Midbrain (tissue), 1 donor: ENCODE results near the gene IFNG.

Experiments
- DNase-seq: peaks from one replicate; lab custom pipeline; 2025; lab: John Stamatoyannopoulos, UW

Gene IFNG

GRCh38 chr12:68115281-68115680, 44.3 kb downstream of the IFNG start:
- no peak for DNase-seq

DNA sequence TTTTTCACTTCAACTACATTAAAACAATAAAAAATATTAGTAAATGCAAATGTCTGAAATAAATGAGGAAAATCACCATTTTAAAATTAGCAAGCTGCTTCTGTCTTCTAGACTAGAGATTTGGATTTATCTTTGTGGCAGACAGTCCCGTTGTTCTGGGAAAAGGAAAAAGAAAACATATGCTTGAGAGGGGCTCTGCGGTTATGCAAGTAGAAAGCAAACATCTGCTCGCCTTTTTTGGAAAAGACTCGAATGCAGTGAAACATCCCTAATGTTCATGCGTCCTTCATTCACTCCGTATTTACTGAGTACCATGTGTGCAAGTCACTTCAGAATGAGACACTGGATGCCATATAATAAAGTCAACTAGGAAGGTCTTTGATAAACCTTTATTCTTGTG, 44.9 kb downstream of the IFNG start:
- no peak for DNase-seq

DNA sequence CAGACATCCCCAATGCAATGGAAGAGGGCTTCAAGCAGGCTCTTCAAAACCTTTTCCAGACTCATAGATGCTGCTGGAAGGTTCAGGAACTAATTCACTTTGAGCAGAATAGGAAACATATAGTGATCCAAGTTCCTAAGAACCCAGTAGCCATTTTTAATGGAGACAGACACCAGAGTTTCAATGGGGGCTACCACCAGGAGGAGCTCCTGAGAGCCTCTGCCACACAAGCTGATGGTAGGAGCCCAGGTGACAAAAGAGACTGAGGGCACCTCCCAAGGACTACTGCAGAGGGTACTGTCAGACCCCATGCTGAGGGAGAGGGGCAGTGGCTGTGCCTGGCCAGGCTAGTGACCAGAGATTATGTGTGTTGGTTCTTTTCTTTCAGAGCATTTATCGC, 45.9 kb downstream of the IFNG start:
- DNase-seq = no peak

DNA sequence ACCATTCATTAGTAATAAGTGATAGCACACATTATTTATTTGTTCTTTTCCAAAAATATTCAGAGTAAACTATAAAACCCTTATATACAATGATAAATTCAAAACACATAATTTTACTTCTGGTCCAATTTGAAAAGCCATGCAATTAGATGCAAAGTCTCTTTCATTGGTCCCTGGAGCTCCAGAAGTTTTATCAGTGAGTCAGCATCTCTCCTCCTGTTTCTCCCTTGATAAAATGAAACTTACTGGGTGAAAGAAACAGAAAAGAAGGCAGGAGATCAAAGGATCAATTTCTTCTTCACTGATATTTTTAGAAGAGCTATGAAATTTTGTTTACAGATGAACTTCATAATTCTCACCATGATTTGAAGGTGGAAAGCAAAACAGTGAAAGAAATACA, 47.5 kb downstream of the IFNG start:
- no peak for DNase-seq

DNA sequence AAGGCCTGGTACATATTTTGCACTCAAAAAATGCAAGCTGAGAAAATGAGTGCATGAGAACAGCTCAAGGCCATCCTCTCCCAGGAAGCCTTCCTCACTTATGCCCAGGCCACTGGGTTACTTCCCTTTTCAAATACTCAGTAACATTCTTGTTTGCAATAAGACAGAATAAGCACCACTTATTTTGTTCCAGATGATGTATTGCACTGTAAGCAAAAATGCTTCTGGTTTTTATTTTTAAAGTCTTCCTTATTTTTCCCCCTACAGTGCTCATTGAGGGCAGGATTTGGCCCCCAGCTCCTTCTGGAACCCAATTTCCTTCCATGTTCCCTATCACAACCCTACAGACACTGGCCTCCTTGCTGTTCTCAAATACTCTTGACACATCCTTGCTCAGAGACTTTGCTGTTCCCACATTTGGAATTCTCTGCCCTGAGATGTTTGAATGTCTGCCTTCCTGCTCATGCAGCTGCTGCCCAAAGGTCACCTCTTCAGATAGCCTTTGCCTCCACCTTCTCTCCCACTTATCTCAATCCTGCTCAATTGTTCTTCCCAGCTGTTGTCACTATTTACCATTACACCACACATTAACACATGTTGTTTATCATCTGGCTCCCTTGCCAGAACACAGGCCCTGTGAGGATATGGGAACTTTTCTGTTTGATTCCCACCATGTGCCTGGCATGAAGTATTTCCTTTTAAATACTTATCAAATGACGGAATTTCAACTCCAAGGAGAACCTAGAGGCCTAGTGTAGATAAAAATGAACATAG, 49.9 kb downstream of the IFNG start:
- DNase-seq = no peak

- no peak for DNase-seq
Measured at GRCh38 chr12:68109001-68109400, 50.5 kb downstream of the IFNG start.

GRCh38 chr12:68106660-68107059, 52.9 kb downstream of the IFNG start:
- DNase-seq = no peak

GRCh38 chr12:68106160-68106559, 53.4 kb downstream of the IFNG start:
- DNase-seq = no peak
